Cardiac muscle cell (in vitro differentiated cells and primary cell): ENCODE data around the gene HDAC4. TPM values are rescaled to one million over a fixed set of nuclear protein-coding genes. Genes with fewer than 3 reads are reported as not detected.

Experiments
- DNase-seq, 2 donors: peaks; one replicate each; pipeline versions ENCODE4 v3.0.0 to v3.0.0-alpha.2; 2010 to 2017; ENCODE audit warnings: low read depth in 1 of 2, low spot score in 1 of 2
- H3K27ac ChIP-seq: fragments of 200-600 bp; sonication (generic); 2 replicates; pipeline ENCODE4 v1.5.1; 2016
- H3K27me3 ChIP-seq: fragments of 200-600 bp; sonication (generic); 2 replicates; pipeline ENCODE4 v1.6.0; 2016; ENCODE audit warnings: control low read depth
- H3K36me3 ChIP-seq: fragments of 200-600 bp; sonication (generic); 2 replicates; pipeline ENCODE4 v1.5.1; 2016; ENCODE audit warnings: control low read depth
- H3K4me1 ChIP-seq: fragments of 200-600 bp; sonication (generic); 2 replicates; pipeline ENCODE4 v1.8.1; 2017; ENCODE audit warnings: low read depth, mild to moderate bottlenecking, mixed run types
- H3K4me3 ChIP-seq: fragments of 200-600 bp; sonication (generic); 2 replicates; pipeline ENCODE4 v1.5.1; 2016; ENCODE audit warnings: mild to moderate bottlenecking
- H3K9me3 ChIP-seq: fragments of 200-600 bp; sonication (generic); 2 replicates; pipeline ENCODE4 v1.5.1; 2017; ENCODE audit warnings: low read depth, mild to moderate bottlenecking, control low read depth
- CTCF ChIP-seq: IDR thresholded peaks from 2 replicates; pipeline ENCODE4 v1.5.1; 2012; ENCODE audit warnings: low read depth, mild to moderate bottlenecking, low read length
- polyA plus RNA-seq: library from polyadenylated mRNA; unstranded; fragments of >200 nt; fragmentation: Nextera tagmentation; extraction: Ambion mirVana; gene quantifications from 2 replicates; pipeline ENCODE4 v1.2.1, GENCODE V29; 2016
- total RNA-seq: library from RNA; depleted of rRNA; stranded (reverse); fragments of >200 nt; gene quantifications from 2 replicates; pipeline ENCODE4 v1.2.3, GENCODE V29; 2016

HDAC4 gene
- total and polyA plus RNA-seq, 2 experiments from 2014 or later = 7.0 to 41.6 TPM

- no peak for TF ChIP-seq CTCF
- no peak overlapping the region for H3K4me3 ChIP-seq
- no peaks in the 10 kb centered on the region for H3K36me3 ChIP-seq
- no peak overlapping the region for H3K27ac ChIP-seq
- no peaks in the 10 kb centered on the region for H3K9me3 ChIP-seq
- no peaks in the 10 kb centered on the region for H3K27me3 ChIP-seq
- DNase-seq = peak in 1 of 2 donors; percentile 68
- H3K4me1 ChIP-seq = no peaks in the 10 kb centered on the region
Observed at GRCh38 chr2:239113171-239113570, 287.6 kb downstream of the HDAC4 start.

DNA sequence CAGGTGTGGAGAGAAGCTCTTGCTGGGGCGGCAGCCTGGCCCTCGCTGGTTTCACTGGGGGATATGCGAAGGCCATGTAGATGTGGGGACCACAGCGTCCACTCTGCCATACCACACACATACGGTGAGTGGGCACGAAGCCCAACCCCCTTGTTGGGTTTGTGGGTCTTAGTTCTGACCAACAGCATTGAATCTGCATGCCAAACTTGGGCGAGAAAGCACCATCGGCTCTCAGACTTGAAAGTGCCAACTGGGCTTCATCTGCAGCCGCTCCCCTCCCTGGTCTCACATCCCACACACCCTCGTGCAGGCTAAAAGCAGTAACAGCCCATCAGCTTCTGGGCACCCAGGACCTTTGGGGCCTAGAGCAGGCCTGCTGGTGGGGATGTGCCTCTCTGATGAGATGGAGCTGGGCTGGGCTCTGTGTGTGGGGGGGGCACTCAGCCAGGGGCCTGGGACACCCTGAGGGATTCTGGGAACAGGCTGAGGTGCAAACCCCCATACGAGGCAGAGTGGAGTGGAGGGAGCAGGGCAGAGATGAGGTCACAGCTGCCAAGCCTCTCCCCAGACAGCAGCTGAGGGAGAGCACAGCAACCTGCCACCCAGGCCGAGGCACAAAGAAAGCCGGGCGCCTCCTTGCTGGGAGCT, 288.6 kb downstream of the HDAC4 start:
- no peaks in the 10 kb centered on the region for H3K27me3 ChIP-seq
- no peak overlapping the region for H3K27ac ChIP-seq
- H3K4me3 ChIP-seq = no peak overlapping the region
- H3K36me3 ChIP-seq = no peaks in the 10 kb centered on the region
- no peak for DNase-seq
- no peak for TF ChIP-seq CTCF
- H3K4me1 ChIP-seq = no peaks in the 10 kb centered on the region
- H3K9me3 ChIP-seq = no peaks in the 10 kb centered on the region

DNA sequence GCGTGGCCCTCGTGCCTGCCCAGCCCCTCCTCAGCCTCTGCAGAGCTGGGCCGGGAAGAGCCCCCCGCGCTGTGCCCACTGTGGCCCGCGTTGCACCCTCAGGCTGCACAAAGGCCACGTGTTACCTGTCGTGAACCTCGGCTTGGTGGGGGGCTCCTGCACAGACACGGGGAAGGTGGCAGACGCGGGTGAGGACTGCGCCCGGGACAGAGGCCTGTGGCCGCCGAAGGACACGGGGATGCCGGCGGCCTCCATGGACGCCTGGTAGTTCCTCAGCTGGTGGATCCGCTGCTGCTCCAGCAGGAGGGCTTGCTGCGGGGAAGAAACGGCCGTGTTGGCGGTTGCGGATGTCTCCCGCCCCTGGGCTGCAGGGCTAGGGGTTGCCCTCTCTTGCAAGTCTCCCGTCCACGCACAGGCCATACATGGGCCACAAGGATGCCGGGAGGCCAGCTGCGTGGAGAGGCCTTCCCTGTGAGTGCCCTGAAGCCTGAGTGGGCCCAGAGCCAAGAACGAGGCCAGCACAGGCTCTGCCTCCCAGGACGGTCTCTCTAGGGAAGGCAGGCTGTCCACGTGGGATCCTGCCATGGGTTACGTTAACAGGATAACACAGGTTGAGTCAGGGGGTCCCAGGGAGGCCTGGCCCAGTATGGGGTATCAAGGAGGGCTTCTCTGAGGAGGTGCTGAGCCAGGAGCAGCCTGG, 289.3 kb downstream of the HDAC4 start:
- Histone ChIP-seq H3K4me1 (no peaks in the 10 kb centered on the region), H3K4me3 (no peak overlapping the region), H3K27ac (no peak overlapping the region), H3K27me3 (no peaks in the 10 kb centered on the region), H3K9me3 (no peaks in the 10 kb centered on the region), H3K36me3 (no peaks in the 10 kb centered on the region)
- no peak for TF ChIP-seq CTCF
- DNase-seq = no peak

DNA sequence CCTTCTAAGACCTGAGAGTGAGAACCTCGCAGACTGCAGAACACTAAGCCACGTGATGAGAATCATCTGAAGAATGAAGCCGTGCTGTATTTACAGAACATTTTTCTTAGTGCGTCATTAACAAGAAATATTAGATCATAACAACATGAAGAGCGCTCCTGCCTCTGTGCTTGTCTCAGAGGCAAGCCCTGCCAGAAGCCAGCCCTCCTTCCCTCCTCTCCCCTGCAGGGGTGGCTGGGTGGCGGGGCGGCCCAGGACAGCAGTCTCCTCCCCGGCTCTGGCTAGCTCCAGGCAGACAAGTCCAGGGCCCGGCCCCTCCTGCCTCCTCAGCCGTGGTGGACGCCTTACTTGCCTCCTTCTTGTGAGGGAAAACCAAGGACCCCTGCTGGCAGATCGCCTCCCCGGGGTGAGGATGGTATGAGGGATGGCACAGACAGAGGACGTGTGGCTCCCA, 290.2 kb downstream of the HDAC4 start:
- no peaks in the 10 kb centered on the region for H3K36me3 ChIP-seq
- H3K27me3 ChIP-seq = no peaks in the 10 kb centered on the region
- no peak for TF ChIP-seq CTCF
- no peaks in the 10 kb centered on the region for H3K4me1 ChIP-seq
- no peak overlapping the region for H3K27ac ChIP-seq
- no peak overlapping the region for H3K4me3 ChIP-seq
- no peak for DNase-seq
- no peaks in the 10 kb centered on the region for H3K9me3 ChIP-seq

DNA sequence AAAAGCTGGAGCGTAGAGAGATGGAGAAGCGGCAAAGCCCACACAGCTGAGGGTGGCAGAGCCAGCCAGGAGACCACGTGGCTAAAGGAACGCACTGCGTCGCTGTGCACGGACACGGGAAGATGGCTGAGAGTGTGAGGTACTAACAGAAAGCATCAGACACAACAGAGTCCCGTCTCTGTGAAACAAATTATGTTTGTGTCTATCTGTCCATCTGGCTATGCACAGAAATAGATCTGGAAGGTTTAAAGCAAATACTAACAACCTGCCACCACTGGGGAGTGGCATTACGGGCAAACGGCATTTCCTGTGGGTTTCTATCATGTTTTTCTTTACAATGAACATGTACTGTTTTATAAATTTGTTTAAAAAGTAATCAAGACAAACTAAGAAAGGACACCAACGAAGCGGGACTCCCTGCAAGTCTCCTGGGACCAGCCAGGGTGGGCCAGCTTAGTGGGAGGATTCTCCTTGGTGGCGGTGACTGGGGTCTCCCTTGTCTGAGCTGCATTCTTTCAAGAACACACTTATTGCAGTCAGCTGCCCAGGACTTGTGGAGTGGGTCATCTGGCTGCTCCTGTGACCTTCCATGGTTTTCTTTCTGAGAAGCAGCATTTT, 290.8 kb downstream of the HDAC4 start:
- Histone ChIP-seq H3K4me3 (no peak overlapping the region), H3K4me1 (no peaks in the 10 kb centered on the region), H3K36me3 (no peaks in the 10 kb centered on the region), H3K27ac (no peak overlapping the region), H3K9me3 (no peaks in the 10 kb centered on the region), H3K27me3 (no peaks in the 10 kb centered on the region)
- DNase-seq = no peak
- TF ChIP-seq CTCF = no peak
